HepG2 (cell line): Measurements from ENCODE around the gene CAPN10. TPM values are rescaled to one million over a fixed set of nuclear protein-coding genes. Genes with fewer than 3 reads are reported as not detected.
A peak's percentile ranks its signal among the peaks of the same experiment; 100 is the strongest.

Experiments
- ASH2L ChIP-seq: fragments of 300-600, 200-600 bp; sonication (generic); IDR thresholded peaks from 2 replicates; pipeline ENCODE4 v1.7.0; 2017; ENCODE audit warnings: low read depth, mild to moderate bottlenecking, moderate library complexity, mixed read lengths, low read length; ENCODE audit not compliant: insufficient read length
- FOXK1 ChIP-seq: sonication (generic); formaldehyde crosslinking; IDR thresholded peaks from 2 replicates; pipeline ENCODE4 v1.4.0; 2020; ENCODE audit warnings: low read depth, missing genetic modification reagents, borderline replicate concordance
- KDM4B ChIP-seq: sonication (generic); formaldehyde crosslinking; IDR thresholded peaks from 2 replicates; pipeline ENCODE4 v1.4.0; 2020; ENCODE audit warnings: missing genetic modification reagents
- MZF1 ChIP-seq: sonication (generic); formaldehyde crosslinking; IDR thresholded peaks from 2 replicates; pipeline ENCODE4 v1.8.1; 2023; ENCODE audit warnings: mild to moderate bottlenecking, missing genetic modification reagents, borderline replicate concordance
- NFYB ChIP-seq: sonication (generic); formaldehyde crosslinking; IDR thresholded peaks from 2 replicates; pipeline ENCODE4 v1.4.0; 2020; ENCODE audit warnings: missing genetic modification reagents
- PAWR ChIP-seq: sonication (generic); formaldehyde crosslinking; IDR thresholded peaks from 2 replicates; pipeline ENCODE4 v1.4.0; 2020; ENCODE audit warnings: missing genetic modification reagents, mild to moderate bottlenecking, borderline replicate concordance
- POLR2AphosphoS5 ChIP-seq: IDR thresholded peaks from 2 replicates; pipeline ENCODE4 v1.6.1; 2012; ENCODE audit warnings: low read depth, low read length
- SMC3 ChIP-seq: IDR thresholded peaks from 2 replicates; pipeline ENCODE4 v1.6.1; 2011; ENCODE audit warnings: low read length, improper control_type of control experiment
- TOE1 ChIP-seq: sonication (generic); formaldehyde crosslinking; IDR thresholded peaks from 2 replicates; pipeline ENCODE4 v1.4.0; 2020; ENCODE audit warnings: mild to moderate bottlenecking, missing genetic modification reagents
- ZBTB20 ChIP-seq: sonication (generic); formaldehyde crosslinking; IDR thresholded peaks from 2 replicates; pipeline ENCODE4 v1.8.1; 2023; ENCODE audit warnings: missing genetic modification reagents, low read depth, mild to moderate bottlenecking, borderline replicate concordance
- ZFP1 ChIP-seq: IDR thresholded peaks from 2 replicates; pipeline ENCODE4 v1.6.1; 2016
- ZNF205 ChIP-seq: IDR thresholded peaks from 2 replicates; pipeline ENCODE4 v1.6.1; 2018; ENCODE audit warnings: missing biosample characterization, missing genetic modification reagents
- ZNF496 ChIP-seq: sonication (generic); formaldehyde crosslinking; IDR thresholded peaks from 2 replicates; pipeline ENCODE4 v1.8.1; 2023; ENCODE audit warnings: mild to moderate bottlenecking, moderate library complexity, missing genetic modification reagents; ENCODE audit not compliant: insufficient replicate concordance
- ZNF670 ChIP-seq: sonication (generic); formaldehyde crosslinking; IDR thresholded peaks from 2 replicates; pipeline ENCODE4 v1.8.0; 2022; ENCODE audit warnings: mild to moderate bottlenecking, missing genetic modification reagents, borderline replicate concordance
- ZNF703 ChIP-seq: sonication (generic); formaldehyde crosslinking; IDR thresholded peaks from 2 replicates; pipeline ENCODE4 v1.5.1; 2020; ENCODE audit warnings: missing genetic modification reagents, mild to moderate bottlenecking, moderate library complexity, borderline replicate concordance
- polyA plus RNA-seq, 8 experiments: library from polyadenylated mRNA; depleted of rRNA in 3 of 8; stranded (reverse) in 7 of 8; unstranded in 1 of 8; fragments of >200 nt; fragmentation: Illumina TruSeq in 4 of 8; extraction: Trizol in 4 of 8; gene quantifications; 2 replicates each; pipeline versions ENCODE4 v1.2.1 to v1.2.3, GENCODE V29; 2011 to 2016; ENCODE audit warnings: low read depth in 4 of 8, missing spikeins in 1 of 8, mixed read lengths in 1 of 8; ENCODE audit not compliant: insufficient read depth in 1 of 8
- total RNA-seq, 5 experiments: library from RNA; depleted of rRNA; stranded (reverse); fragments of >200 nt; fragmentation: Illumina TruSeq; extraction: Trizol; gene quantifications; 2 replicates each; pipeline ENCODE4 v1.2.3, GENCODE V29; 2016; ENCODE audit warnings: low read depth in 1 of 5
- TF ChIP-seq, protein P1 (sequence below): sonication (generic); formaldehyde crosslinking; IDR thresholded peaks from 2 replicates; pipeline ENCODE4 v1.4.0; 2020; ENCODE audit warnings: missing genetic modification reagents
- TF ChIP-seq, protein P2 (sequence below): sonication (generic); formaldehyde crosslinking; IDR thresholded peaks from 2 replicates; pipeline ENCODE4 v1.4.0; 2020; ENCODE audit warnings: missing genetic modification reagents, low read depth, mild to moderate bottlenecking, borderline replicate concordance
- TF ChIP-seq, protein P3 (sequence below): IDR thresholded peaks from 2 replicates; pipeline ENCODE4 v1.6.1; 2012; ENCODE audit warnings: low read length, improper control_type of control experiment
- TF ChIP-seq, protein P4 (sequence below): sonication (generic); formaldehyde crosslinking; IDR thresholded peaks from 2 replicates; pipeline ENCODE4 v1.4.0; 2020; ENCODE audit warnings: missing genetic modification reagents

Gene CAPN10
- total and polyA plus RNA-seq, 2 of the 13 experiments (the other 11 are each of a cell fraction or from before 2014, with no cell fraction given) = 27.6 to 32.4 TPM

DNA sequence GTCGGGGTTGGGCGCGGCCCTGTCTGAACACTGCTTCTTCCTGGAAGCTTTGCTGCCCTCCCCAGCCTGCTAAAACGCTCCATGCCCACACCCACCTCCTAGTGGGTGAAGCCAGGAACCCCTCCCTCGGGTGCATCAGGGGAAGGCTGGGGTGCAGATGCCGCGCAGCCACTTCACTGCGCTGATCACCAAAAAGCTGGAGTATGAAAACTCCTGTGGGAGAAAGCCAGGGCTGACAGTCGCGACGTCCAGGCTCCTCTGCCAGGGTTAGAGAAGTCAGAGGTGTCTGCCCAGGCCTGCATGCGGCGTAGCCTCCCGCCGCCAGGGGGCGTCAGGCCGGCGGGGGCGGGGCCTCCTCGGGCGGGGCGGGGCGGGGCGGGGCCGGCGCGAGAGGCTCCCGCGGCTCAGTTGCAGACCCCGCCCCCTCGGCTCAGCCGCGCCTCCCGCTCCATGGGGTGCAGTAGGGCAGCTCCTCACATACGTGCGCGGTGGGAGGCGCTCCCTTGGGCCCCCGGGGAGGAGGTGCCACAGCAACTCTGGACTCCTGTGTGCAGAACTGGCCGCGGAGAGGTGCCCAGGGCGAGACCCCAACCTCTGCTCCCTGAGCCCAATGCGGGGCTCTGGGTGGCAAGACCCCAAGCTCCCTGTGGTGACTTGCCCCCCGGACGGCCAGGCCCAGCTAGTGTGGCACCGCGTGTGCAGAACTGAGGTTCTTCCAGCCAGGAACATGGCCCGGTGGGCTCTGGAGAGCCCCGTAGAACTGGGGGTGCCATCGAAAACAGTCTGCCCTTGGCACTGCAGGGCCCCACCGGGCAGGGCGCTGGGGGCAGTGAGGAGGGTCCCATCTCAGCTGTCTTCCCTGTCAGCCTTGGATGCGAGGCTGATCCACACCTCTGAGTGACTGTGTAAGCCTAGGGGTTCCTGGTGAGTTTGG, 20.1 kb upstream of the CAPN10 start (continued):
- peak; percentile 52; the same call in 1 of the 2 replicates for TF ChIP-seq KDM4B (CRISPR knock-in tag)
- 0 out of 2 replicates have a peak, but pooled peaks have one; percentile 12 for TF ChIP-seq TOE1 (CRISPR knock-in tag)
- no peak for TF ChIP-seq ZNF670 (CRISPR knock-in tag)
- peak; percentile 40; the same call in 1 of the 2 replicates for TF ChIP-seq MZF1 (CRISPR knock-in tag)
- peak; percentile 45; the same call in 1 of the 2 replicates for TF ChIP-seq NFYB
- TF ChIP-seq, protein P1, sequence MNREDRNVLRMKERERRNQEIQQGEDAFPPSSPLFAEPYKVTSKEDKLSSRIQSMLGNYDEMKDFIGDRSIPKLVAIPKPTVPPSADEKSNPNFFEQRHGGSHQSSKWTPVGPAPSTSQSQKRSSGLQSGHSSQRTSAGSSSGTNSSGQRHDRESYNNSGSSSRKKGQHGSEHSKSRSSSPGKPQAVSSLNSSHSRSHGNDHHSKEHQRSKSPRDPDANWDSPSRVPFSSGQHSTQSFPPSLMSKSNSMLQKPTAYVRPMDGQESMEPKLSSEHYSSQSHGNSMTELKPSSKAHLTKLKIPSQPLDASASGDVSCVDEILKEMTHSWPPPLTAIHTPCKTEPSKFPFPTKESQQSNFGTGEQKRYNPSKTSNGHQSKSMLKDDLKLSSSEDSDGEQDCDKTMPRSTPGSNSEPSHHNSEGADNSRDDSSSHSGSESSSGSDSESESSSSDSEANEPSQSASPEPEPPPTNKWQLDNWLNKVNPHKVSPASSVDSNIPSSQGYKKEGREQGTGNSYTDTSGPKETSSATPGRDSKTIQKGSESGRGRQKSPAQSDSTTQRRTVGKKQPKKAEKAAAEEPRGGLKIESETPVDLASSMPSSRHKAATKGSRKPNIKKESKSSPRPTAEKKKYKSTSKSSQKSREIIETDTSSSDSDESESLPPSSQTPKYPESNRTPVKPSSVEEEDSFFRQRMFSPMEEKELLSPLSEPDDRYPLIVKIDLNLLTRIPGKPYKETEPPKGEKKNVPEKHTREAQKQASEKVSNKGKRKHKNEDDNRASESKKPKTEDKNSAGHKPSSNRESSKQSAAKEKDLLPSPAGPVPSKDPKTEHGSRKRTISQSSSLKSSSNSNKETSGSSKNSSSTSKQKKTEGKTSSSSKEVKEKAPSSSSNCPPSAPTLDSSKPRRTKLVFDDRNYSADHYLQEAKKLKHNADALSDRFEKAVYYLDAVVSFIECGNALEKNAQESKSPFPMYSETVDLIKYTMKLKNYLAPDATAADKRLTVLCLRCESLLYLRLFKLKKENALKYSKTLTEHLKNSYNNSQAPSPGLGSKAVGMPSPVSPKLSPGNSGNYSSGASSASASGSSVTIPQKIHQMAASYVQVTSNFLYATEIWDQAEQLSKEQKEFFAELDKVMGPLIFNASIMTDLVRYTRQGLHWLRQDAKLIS = no peak
- peak; percentile 76; the same call in 1 of the 2 replicates for TF ChIP-seq ZNF205 (CRISPR knock-in tag)
- TF ChIP-seq ZFP1 (CRISPR knock-in tag) = no peak
- peak; percentile 38; the same call in 1 of the 2 replicates for TF ChIP-seq FOXK1 (CRISPR knock-in tag)
- TF ChIP-seq, protein P2, sequence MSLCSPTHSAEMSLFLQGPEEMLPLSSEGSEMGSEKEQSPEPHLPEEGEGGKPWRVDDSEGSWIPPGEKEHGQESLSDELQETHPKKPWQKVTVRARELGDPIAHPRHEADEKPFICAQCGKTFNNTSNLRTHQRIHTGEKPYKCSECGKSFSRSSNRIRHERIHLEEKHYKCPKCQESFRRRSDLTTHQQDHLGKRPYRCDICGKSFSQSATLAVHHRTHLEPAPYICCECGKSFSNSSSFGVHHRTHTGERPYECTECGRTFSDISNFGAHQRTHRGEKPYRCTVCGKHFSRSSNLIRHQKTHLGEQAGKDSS (CRISPR knock-in tag) = no peak
- TF ChIP-seq ASH2L = peak; percentile 23
- TF ChIP-seq, protein P3, sequence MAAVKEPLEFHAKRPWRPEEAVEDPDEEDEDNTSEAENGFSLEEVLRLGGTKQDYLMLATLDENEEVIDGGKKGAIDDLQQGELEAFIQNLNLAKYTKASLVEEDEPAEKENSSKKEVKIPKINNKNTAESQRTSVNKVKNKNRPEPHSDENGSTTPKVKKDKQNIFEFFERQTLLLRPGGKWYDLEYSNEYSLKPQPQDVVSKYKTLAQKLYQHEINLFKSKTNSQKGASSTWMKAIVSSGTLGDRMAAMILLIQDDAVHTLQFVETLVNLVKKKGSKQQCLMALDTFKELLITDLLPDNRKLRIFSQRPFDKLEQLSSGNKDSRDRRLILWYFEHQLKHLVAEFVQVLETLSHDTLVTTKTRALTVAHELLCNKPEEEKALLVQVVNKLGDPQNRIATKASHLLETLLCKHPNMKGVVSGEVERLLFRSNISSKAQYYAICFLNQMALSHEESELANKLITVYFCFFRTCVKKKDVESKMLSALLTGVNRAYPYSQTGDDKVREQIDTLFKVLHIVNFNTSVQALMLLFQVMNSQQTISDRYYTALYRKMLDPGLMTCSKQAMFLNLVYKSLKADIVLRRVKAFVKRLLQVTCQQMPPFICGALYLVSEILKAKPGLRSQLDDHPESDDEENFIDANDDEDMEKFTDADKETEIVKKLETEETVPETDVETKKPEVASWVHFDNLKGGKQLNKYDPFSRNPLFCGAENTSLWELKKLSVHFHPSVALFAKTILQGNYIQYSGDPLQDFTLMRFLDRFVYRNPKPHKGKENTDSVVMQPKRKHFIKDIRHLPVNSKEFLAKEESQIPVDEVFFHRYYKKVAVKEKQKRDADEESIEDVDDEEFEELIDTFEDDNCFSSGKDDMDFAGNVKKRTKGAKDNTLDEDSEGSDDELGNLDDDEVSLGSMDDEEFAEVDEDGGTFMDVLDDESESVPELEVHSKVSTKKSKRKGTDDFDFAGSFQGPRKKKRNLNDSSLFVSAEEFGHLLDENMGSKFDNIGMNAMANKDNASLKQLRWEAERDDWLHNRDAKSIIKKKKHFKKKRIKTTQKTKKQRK = no peak
- TF ChIP-seq ZNF496 (CRISPR knock-in tag) = no peak
- TF ChIP-seq PAWR (CRISPR knock-in tag) = no peak
- TF ChIP-seq, protein P4, sequence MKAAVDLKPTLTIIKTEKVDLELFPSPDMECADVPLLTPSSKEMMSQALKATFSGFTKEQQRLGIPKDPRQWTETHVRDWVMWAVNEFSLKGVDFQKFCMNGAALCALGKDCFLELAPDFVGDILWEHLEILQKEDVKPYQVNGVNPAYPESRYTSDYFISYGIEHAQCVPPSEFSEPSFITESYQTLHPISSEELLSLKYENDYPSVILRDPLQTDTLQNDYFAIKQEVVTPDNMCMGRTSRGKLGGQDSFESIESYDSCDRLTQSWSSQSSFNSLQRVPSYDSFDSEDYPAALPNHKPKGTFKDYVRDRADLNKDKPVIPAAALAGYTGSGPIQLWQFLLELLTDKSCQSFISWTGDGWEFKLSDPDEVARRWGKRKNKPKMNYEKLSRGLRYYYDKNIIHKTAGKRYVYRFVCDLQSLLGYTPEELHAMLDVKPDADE (CRISPR knock-in tag) = no peak
- TF ChIP-seq ZNF703 (CRISPR knock-in tag) = no peak
- TF ChIP-seq POLR2AphosphoS5 = peak; percentile 95
- TF ChIP-seq ZBTB20 = no peak; the same call in 1 of the 2 replicates
- TF ChIP-seq SMC3 = no peak
